BE2C (cell line): ENCODE results near the gene DTL.
A peak's percentile ranks its signal among the peaks of the same experiment; 100 is the strongest.

Source experiments
- DNase-seq: peaks from one replicate; pipeline ENCODE4 v3.0.0-alpha.2; 2020
- H3K27me3 ChIP-seq: fragments of 250-450 bp; sonication (Bioruptor Pico); 2 replicates; pipeline ENCODE4 v1.5.1; 2020; ENCODE audit warnings: mild to moderate bottlenecking
- H3K36me3 ChIP-seq: fragments of 250-450 bp; sonication (Bioruptor Pico); 2 replicates; pipeline ENCODE4 v1.5.1; 2020; ENCODE audit warnings: mild to moderate bottlenecking
- H3K4me1 ChIP-seq: fragments of 250-450 bp; sonication (Bioruptor Pico); 2 replicates; pipeline ENCODE4 v1.5.1; 2020
- H3K4me3 ChIP-seq: 2 replicates; pipeline ENCODE4 v1.5.1; 2011; ENCODE audit warnings: low read depth, low read length
- H3K9me3 ChIP-seq: fragments of 250-450 bp; sonication (Bioruptor Pico); 2 replicates; pipeline ENCODE4 v1.5.1; 2020
- TF ChIP-seq, protein P1 (sequence below): IDR thresholded peaks from 2 replicates; pipeline ENCODE4 v1.5.1; 2012; ENCODE audit warnings: mild to moderate bottlenecking, low read depth, low read length

The DTL gene

DNA sequence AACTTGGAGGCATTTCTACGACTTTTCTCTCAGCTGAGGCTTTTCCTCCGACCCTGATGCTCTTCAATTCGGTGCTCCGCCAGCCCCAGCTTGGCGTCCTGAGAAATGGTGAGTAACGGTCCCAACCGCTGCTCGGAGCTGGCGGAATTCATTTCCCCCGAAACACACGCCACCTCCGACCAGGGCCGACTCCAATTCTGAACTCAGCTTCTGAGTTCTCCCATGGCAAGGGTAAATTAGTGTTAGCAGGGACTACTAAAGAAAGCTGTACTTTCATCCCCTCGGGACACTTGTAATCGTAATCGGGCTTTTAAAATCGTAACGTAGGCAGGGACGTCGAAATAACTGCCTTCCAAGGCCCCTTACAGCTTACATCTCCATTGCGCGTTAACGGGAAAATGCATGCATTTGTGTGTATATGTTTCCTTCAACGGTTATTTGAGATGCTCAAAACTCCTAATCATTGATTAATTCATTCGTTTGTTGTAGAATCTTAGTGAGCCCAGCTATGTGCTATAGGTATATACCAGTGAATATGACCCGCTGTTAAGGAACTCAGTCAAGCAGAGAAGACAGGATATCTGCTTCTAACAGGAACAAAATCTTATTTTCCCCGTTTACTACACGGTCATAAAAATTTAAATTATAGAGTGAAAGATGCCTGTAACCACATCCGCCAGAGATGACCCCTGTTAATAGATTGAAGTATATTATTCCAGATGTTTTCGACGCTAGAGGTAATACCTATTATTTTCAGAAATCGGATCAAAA lies 472 bp downstream of the DTL start:
- no peak for DNase-seq
- H3K9me3 ChIP-seq = no peaks in the 10 kb centered on the region
- TF ChIP-seq, protein P1, sequence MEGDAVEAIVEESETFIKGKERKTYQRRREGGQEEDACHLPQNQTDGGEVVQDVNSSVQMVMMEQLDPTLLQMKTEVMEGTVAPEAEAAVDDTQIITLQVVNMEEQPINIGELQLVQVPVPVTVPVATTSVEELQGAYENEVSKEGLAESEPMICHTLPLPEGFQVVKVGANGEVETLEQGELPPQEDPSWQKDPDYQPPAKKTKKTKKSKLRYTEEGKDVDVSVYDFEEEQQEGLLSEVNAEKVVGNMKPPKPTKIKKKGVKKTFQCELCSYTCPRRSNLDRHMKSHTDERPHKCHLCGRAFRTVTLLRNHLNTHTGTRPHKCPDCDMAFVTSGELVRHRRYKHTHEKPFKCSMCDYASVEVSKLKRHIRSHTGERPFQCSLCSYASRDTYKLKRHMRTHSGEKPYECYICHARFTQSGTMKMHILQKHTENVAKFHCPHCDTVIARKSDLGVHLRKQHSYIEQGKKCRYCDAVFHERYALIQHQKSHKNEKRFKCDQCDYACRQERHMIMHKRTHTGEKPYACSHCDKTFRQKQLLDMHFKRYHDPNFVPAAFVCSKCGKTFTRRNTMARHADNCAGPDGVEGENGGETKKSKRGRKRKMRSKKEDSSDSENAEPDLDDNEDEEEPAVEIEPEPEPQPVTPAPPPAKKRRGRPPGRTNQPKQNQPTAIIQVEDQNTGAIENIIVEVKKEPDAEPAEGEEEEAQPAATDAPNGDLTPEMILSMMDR = no peak
- H3K4me3 ChIP-seq = peak overlapping the region; percentile 95
- H3K4me1 ChIP-seq = peaks cover 9% of the 10 kb centered on the region
- peaks cover 18% of the 10 kb centered on the region for H3K36me3 ChIP-seq
- no peaks in the 10 kb centered on the region for H3K27me3 ChIP-seq

DNA sequence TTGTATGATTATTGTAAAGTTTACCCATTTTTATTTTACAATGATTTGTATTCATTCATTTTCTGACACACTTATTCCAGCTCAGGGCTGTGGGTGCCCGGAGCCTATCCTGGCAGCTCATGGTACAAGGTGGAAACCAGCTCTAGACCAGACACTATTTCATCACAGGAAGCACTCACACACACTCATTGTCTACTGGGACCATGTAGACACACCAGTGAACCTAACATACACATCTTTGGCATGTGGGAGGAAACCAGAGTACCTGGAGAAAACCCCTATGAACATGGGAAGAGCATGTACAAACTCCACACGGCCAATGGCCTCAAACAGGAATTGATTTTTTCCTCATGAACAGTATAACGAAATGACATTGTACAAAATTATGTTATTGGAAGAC lies 2.4 kb downstream of the DTL start:
- TF ChIP-seq, protein P1 = no peak
- Histone ChIP-seq H3K36me3 (peaks cover 27% of the 10 kb centered on the region), H3K4me3 (peak overlapping the region; percentile 95), H3K4me1 (peaks cover 3% of the 10 kb centered on the region), H3K27me3 (no peaks in the 10 kb centered on the region), H3K9me3 (no peaks in the 10 kb centered on the region)
- DNase-seq = no peak

DNA sequence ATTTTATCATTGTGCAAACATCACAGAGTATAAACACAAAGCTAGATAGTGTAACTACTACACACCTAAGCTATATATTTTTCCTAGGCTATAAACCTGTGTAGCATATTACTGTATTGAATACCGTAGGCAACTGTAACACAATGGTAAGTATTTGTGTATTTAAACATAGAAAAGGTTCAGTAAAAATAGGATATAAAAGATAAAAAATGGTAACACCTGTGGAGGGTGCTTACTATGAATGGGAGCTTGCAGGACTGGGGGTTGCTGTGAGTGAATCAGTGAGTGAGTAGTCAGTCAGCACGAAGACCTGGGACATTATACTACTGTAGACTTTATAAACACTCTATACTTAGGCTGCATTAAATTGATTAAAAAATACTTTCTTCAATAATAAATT lies 4.1 kb downstream of the DTL start:
- TF ChIP-seq, protein P1 = no peak
- DNase-seq = no peak
- Histone ChIP-seq H3K27me3 (no peaks in the 10 kb centered on the region), H3K4me3 (no peak overlapping the region), H3K36me3 (peaks cover 44% of the 10 kb centered on the region), H3K4me1 (peaks cover 3% of the 10 kb centered on the region), H3K9me3 (no peaks in the 10 kb centered on the region)

DNA sequence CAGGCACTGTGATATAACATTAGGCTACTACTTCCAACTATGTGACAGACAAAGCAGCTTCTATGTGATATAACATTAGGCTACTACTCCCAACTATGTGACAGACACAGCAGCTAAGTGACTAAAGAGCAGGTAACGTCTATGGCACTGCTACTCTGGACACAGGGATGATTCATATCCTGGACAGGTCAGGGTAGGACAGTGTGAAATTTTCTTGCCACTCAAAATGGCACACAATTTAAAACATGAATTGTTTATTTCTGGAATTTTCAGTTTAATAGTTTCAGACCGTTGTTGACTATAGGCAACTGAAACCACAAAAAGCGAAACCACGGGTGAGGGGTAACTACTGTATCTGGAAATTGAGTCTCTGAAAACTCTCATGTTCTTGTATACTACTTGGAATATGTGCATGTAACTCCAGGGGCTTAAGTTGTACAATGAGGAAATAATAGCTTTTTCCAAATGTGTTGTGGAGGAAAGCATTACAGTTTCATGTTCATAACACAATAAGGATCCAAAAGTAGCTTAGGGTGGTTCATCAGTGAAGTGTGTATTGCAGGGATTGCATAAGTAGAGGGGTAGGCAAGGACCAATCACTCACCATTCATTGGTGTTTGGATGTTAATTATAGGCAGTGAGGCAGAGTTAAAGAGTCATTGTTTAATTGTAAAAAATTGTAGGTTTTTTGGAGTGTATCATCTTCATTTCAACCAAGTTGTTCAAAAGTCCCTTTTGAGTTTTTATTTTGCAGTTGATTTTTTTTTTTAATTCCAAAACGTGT lies 5.3 kb downstream of the DTL start:
- H3K27me3 ChIP-seq = no peaks in the 10 kb centered on the region
- peaks cover 56% of the 10 kb centered on the region for H3K36me3 ChIP-seq
- H3K9me3 ChIP-seq = no peaks in the 10 kb centered on the region
- H3K4me3 ChIP-seq = no peak overlapping the region
- no peak for DNase-seq
- H3K4me1 ChIP-seq = peaks cover 3% of the 10 kb centered on the region
- TF ChIP-seq, protein P1 = no peak

DNA sequence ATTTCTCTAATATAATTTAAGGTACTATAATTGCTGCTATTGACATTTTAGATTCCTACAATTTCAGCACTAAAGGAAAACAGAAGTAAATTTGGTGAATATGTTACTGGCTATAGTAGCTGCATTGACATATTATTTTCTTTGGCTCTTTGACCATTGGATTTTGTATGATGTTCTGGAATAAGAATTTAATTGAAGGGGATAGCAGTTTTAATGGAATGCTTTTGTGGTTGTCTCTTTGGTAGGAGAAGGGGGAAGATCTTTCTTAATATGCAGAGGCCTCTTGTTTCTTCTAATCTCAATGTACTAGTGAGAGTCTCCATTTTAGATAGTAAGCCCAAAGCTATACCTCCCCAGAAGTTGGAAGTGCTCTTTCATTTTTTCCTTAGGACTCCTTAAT lies 6.9 kb downstream of the DTL start:
- Histone ChIP-seq H3K36me3 (peaks cover 71% of the 10 kb centered on the region), H3K9me3 (no peaks in the 10 kb centered on the region), H3K27me3 (no peaks in the 10 kb centered on the region), H3K4me1 (peaks cover 10% of the 10 kb centered on the region), H3K4me3 (no peak overlapping the region)
- no peak for DNase-seq
- TF ChIP-seq, protein P1 = no peak

DNA sequence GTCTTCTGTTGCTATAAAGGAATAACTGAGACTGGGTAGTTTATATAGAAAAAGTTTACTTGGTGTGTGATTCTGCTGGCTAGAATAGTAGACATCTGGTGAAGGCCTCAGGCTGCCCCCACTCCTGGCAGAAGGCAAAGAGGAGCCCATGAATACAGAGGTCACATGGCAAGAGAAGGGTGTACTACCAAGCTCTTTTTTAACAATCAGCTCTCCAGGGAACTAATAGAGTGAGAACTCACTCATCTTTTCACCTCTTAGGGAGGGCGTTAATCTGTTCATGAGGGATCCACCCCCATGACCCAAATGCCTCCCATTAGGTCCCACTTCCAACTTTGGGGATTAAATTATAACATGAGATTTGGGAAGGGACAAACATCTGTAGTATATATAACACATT lies 9.3 kb downstream of the DTL start:
- TF ChIP-seq, protein P1 = no peak
- H3K27me3 ChIP-seq = no peaks in the 10 kb centered on the region
- no peak for DNase-seq
- peaks cover 85% of the 10 kb centered on the region for H3K36me3 ChIP-seq
- no peaks in the 10 kb centered on the region for H3K9me3 ChIP-seq
- H3K4me3 ChIP-seq = no peak overlapping the region
- H3K4me1 ChIP-seq = peaks cover 7% of the 10 kb centered on the region; the same call in 1 of the 2 replicates
